ENCODE measurements around the gene RNF5.

Gene RNF5

GRCh38 chr6:32152769-32153563 is 25.2 kb upstream of the RNF5 start:
- DNase-seq (ENCODE audit: low read depth): peak; percentile 29

GRCh38 chr6:32153564-32154513 is 24.4 kb upstream of the RNF5 start, which contains the start of gene PPT2:
TSS of gene PPT2 (plus strand) at chr6:32154141. CDS start at chr6:32154595, 454 bp downstream.
- TF ChIP-seq CTCF (IDR thresholded peaks at IDR 0.05; ENCODE audit: low read length, missing control alignments): peak; percentile 21
- H3K4me3 ChIP-seq (replicated peaks; ENCODE audit: low read depth, low read length): peak within 1 kb of the TSS; percentile 96
- peak; percentile 97 for DNase-seq (ENCODE audit: low read depth)

More at GRCh38 chr6:32152769-32153563, 25.2 kb upstream of the RNF5 start:
- peak overlapping the region; percentile 96 for H3K4me3 ChIP-seq (replicated peaks; ENCODE audit: low read depth, low read length)
- TF ChIP-seq CTCF (IDR thresholded peaks at IDR 0.05; ENCODE audit: low read length, missing control alignments): no peak

GRCh38 chr6:32154514-32155161 is 23.6 kb upstream of the RNF5 start:
- H3K4me3 ChIP-seq (replicated peaks; ENCODE audit: low read depth, low read length): peak overlapping the region; percentile 96
- peak; percentile 52 for TF ChIP-seq CTCF (IDR thresholded peaks at IDR 0.05; ENCODE audit: low read length, missing control alignments)
- DNase-seq (ENCODE audit: low read depth): peak; percentile 72

GRCh38 chr6:32156891-32157290 is 21.3 kb upstream of the RNF5 start:
- no peak overlapping the region for H3K4me3 ChIP-seq (replicated peaks; ENCODE audit: low read depth, low read length)
- TF ChIP-seq CTCF (IDR thresholded peaks at IDR 0.05; ENCODE audit: low read length, missing control alignments): no peak
- no peak for DNase-seq (ENCODE audit: low read depth)

GRCh38 chr6:32158052-32158451 is 20.2 kb upstream of the RNF5 start:
- no peak for TF ChIP-seq CTCF (IDR thresholded peaks at IDR 0.05; ENCODE audit: low read length, missing control alignments)
- no peak overlapping the region for H3K4me3 ChIP-seq (replicated peaks; ENCODE audit: low read depth, low read length)
- no peak for DNase-seq (ENCODE audit: low read depth)

GRCh38 chr6:32163559-32164258 is 14.5 kb upstream of the RNF5 start:
- no peak overlapping the region for H3K4me3 ChIP-seq (replicated peaks; ENCODE audit: low read depth, low read length)
- TF ChIP-seq CTCF (IDR thresholded peaks at IDR 0.05; ENCODE audit: low read length, missing control alignments): no peak

More at GRCh38 chr6:32163559-32164258, 14.5 kb upstream of the RNF5 start:
- no peak for DNase-seq (ENCODE audit: low read depth)
